ENCODE results near the gene MAP2K5. TPM values are rescaled to one million over a fixed set of nuclear protein-coding genes. Genes with fewer than 3 reads are reported as not detected.
A peak's percentile ranks its signal among the peaks of the same experiment; 100 is the strongest.

Gene MAP2K5
- total RNA-seq, 1 experiment from 2014 or later = 15.0 TPM

GRCh38 chr15:67558502-67558901, 16.0 kb downstream of the MAP2K5 start:
- no peak overlapping the region for H3K18ac ChIP-seq (ENCODE audit: insufficient read length, low read depth, low read length)
- no peak overlapping the region for H2BK120ac ChIP-seq (ENCODE audit: low read depth, low read length, poor library complexity, severe bottlenecking)
- H3K27ac ChIP-seq (ENCODE audit: insufficient read length, low read depth, low read length) = no peak overlapping the region
- no peak overlapping the region for H3K56ac ChIP-seq (ENCODE audit: insufficient read length, low read depth, low read length)
- WGBS (ENCODE audit: extremely low coverage, insufficient read length, low lambda C conversion rate) = no CpG with 5 or more reads among the region's 4 CpGs
- H2BK20ac ChIP-seq (ENCODE audit: low read depth, low read length, poor library complexity, severe bottlenecking) = no peak overlapping the region
- H3K79me2 ChIP-seq (ENCODE audit: insufficient read depth, low read length) = no peaks in the 10 kb centered on the region
- H3K4me3 Mint-ChIP-seq = no peak overlapping the region
- H2BK15ac ChIP-seq (ENCODE audit: low read depth, low read length) = no peak overlapping the region
- DNase-seq = peak; percentile 67
- H3K27ac Mint-ChIP-seq = peak overlapping the region; percentile 38 to 79 (median 65); a peak in 5 of 7 replicates
- no peak for TF ChIP-seq CTCF (conservative IDR thresholded peaks at IDR 0.05)
- no peak overlapping the region for H3K9ac ChIP-seq (ENCODE audit: extremely low read depth, insufficient read length, low read length)
- no peak overlapping the region for H3K14ac ChIP-seq (ENCODE audit: insufficient read depth, low read length)
- no peak overlapping the region for H2AFZ ChIP-seq (ENCODE audit: low read length)
- peaks cover 2 to 3% of the 10 kb centered on the region in 2 experiments; a peak in 4 of 5 replicates for H3K9me3 Mint-ChIP-seq
- H3K4me2 ChIP-seq (ENCODE audit: insufficient read depth, insufficient read length, low read length) = no peak overlapping the region
- H3K23ac ChIP-seq (ENCODE audit: insufficient read length, low read depth, low read length) = no peak overlapping the region
- no peaks in the 10 kb centered on the region for H3K27me3 Mint-ChIP-seq (ENCODE audit: low read depth)
- H4K5ac ChIP-seq (ENCODE audit: insufficient read length, low read depth, low read length) = no peak overlapping the region
- no peak overlapping the region for H4K91ac ChIP-seq (ENCODE audit: insufficient read length, low read depth, low read length)
- H4K20me1 ChIP-seq (ENCODE audit: control insufficient read depth, insufficient read depth, insufficient read length) = no peaks in the 10 kb centered on the region
- no peak overlapping the region for H3T11ph ChIP-seq (ENCODE audit: low read length)
- no peak overlapping the region for H3K4ac ChIP-seq (ENCODE audit: low read depth, low read length)
- H3K23me2 ChIP-seq (ENCODE audit: insufficient read length, low read depth, low read length, poor library complexity, severe bottlenecking) = no peaks in the 10 kb centered on the region
- no peaks in the 10 kb centered on the region for H3K9me3 ChIP-seq (ENCODE audit: control insufficient read depth, low read depth, low read length)
- H2BK12ac ChIP-seq (ENCODE audit: insufficient read length, low read depth, low read length) = no peak overlapping the region
- no peak overlapping the region for H2AK5ac ChIP-seq (ENCODE audit: insufficient read length, low read length)
- H3K4me1 ChIP-seq (ENCODE audit: insufficient read depth, low read length) = no peaks in the 10 kb centered on the region
- no peak overlapping the region for H2BK5ac ChIP-seq (ENCODE audit: insufficient read length, low read length)
- H4K8ac ChIP-seq (replicated peaks; ENCODE audit: insufficient read length, low read depth, low read length) = no peak overlapping the region
- H3K27me3 ChIP-seq (ENCODE audit: insufficient read depth, low read length) = no peaks in the 10 kb centered on the region
- no peaks in the 10 kb centered on the region for H3K79me1 ChIP-seq (ENCODE audit: insufficient read depth, low read depth, low read length, poor library complexity, severe bottlenecking)
- peaks cover 15 to 16% of the 10 kb centered on the region in 2 experiments for H3K4me1 Mint-ChIP-seq
- H3K36me3 Mint-ChIP-seq (ENCODE audit: insufficient read depth in 1 of 3, low read depth in 3 of 3) = peaks cover 4 to 17% (median 17%) of the 10 kb centered on the region in 3 experiments; a peak in 6 of 7 replicates
